Liver (tissue), 3 donors: ENCODE data around the gene POU3F2.

ENCODE experiments used
- FOXA1 ChIP-seq: IDR thresholded peaks from 2 replicates; pipeline ENCODE4 v1.6.1; 2016; ENCODE audit warnings: antibody characterized with exemption
- HNF4G ChIP-seq: IDR thresholded peaks from 2 replicates; pipeline ENCODE4 v1.6.1; 2016; ENCODE audit warnings: antibody characterized with exemption
- JUND ChIP-seq, 2 donors: IDR thresholded peaks; 2 replicates each; pipeline ENCODE4 v1.6.1; 2016; ENCODE audit warnings: antibody characterized with exemption in 2 of 2
- MAX ChIP-seq: IDR thresholded peaks from 2 replicates; pipeline ENCODE4 v1.6.1; 2016; ENCODE audit warnings: antibody characterized with exemption
- NR2F2 ChIP-seq: IDR thresholded peaks from 2 replicates; pipeline ENCODE4 v1.6.1; 2016; ENCODE audit warnings: antibody characterized with exemption
- RAD21 ChIP-seq, 2 donors: IDR thresholded peaks; 2 replicates each; pipeline ENCODE4 v1.6.1; 2016; ENCODE audit warnings: antibody characterized with exemption in 2 of 2, mild to moderate bottlenecking in 2 of 2
- TAF1 ChIP-seq: conservative IDR thresholded peaks from 2 replicates; pipeline ENCODE4 v1.6.1; 2016; ENCODE audit warnings: antibody characterized with exemption, mild to moderate bottlenecking
- YY1 ChIP-seq: IDR thresholded peaks from 2 replicates; pipeline ENCODE4 v1.6.1; 2016; ENCODE audit warnings: antibody characterized with exemption, mild to moderate bottlenecking
- ZBTB33 ChIP-seq: IDR thresholded peaks from 2 replicates; pipeline ENCODE4 v1.6.1; 2016; ENCODE audit warnings: antibody characterized with exemption
- TF ChIP-seq, protein P1 (sequence below): fragments of 150-350 bp; IDR thresholded peaks from 2 replicates; pipeline ENCODE4 v1.5.1; 2017; ENCODE audit warnings: improper control_type of control experiment, low read depth, low read length; ENCODE audit not compliant: missing input control
- TF ChIP-seq, protein P2 (sequence below): IDR thresholded peaks from 2 replicates; pipeline ENCODE4 v1.6.1; 2016; ENCODE audit warnings: antibody characterized with exemption, mild to moderate bottlenecking
- TF ChIP-seq, protein P3 (sequence below): IDR thresholded peaks from 2 replicates; pipeline ENCODE4 v1.6.1; 2016; ENCODE audit warnings: antibody characterized with exemption
- donor health status: healthy.
- donor health status: healthy.

- TF ChIP-seq, protein P1, sequence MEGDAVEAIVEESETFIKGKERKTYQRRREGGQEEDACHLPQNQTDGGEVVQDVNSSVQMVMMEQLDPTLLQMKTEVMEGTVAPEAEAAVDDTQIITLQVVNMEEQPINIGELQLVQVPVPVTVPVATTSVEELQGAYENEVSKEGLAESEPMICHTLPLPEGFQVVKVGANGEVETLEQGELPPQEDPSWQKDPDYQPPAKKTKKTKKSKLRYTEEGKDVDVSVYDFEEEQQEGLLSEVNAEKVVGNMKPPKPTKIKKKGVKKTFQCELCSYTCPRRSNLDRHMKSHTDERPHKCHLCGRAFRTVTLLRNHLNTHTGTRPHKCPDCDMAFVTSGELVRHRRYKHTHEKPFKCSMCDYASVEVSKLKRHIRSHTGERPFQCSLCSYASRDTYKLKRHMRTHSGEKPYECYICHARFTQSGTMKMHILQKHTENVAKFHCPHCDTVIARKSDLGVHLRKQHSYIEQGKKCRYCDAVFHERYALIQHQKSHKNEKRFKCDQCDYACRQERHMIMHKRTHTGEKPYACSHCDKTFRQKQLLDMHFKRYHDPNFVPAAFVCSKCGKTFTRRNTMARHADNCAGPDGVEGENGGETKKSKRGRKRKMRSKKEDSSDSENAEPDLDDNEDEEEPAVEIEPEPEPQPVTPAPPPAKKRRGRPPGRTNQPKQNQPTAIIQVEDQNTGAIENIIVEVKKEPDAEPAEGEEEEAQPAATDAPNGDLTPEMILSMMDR = no peak
- TF ChIP-seq NR2F2 = no peak
- no peak for TF ChIP-seq ZBTB33
- TF ChIP-seq RAD21 (IDR thresholded peaks at IDR 0.05) = no peak
- TF ChIP-seq, protein P2, sequence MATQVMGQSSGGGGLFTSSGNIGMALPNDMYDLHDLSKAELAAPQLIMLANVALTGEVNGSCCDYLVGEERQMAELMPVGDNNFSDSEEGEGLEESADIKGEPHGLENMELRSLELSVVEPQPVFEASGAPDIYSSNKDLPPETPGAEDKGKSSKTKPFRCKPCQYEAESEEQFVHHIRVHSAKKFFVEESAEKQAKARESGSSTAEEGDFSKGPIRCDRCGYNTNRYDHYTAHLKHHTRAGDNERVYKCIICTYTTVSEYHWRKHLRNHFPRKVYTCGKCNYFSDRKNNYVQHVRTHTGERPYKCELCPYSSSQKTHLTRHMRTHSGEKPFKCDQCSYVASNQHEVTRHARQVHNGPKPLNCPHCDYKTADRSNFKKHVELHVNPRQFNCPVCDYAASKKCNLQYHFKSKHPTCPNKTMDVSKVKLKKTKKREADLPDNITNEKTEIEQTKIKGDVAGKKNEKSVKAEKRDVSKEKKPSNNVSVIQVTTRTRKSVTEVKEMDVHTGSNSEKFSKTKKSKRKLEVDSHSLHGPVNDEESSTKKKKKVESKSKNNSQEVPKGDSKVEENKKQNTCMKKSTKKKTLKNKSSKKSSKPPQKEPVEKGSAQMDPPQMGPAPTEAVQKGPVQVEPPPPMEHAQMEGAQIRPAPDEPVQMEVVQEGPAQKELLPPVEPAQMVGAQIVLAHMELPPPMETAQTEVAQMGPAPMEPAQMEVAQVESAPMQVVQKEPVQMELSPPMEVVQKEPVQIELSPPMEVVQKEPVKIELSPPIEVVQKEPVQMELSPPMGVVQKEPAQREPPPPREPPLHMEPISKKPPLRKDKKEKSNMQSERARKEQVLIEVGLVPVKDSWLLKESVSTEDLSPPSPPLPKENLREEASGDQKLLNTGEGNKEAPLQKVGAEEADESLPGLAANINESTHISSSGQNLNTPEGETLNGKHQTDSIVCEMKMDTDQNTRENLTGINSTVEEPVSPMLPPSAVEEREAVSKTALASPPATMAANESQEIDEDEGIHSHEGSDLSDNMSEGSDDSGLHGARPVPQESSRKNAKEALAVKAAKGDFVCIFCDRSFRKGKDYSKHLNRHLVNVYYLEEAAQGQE = no peak
- no peak for TF ChIP-seq MAX
- TF ChIP-seq JUND (IDR thresholded peaks at IDR 0.05) = no peak
- TF ChIP-seq, protein P3, sequence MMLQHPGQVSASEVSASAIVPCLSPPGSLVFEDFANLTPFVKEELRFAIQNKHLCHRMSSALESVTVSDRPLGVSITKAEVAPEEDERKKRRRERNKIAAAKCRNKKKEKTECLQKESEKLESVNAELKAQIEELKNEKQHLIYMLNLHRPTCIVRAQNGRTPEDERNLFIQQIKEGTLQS = no peak
- no peak for TF ChIP-seq YY1
- TF ChIP-seq HNF4G = no peak
- TF ChIP-seq FOXA1 = no peak
- TF ChIP-seq TAF1 = no peak
Observed at GRCh38 chr6:98794307-98794842, 40.0 kb upstream of the POU3F2 start.
